MM.1S (cell line): ENCODE measurements around the gene APOA1.

Experiments
- EZH2 ChIP-seq: fragments of 300-600 bp; sonication (generic); optimal IDR thresholded peaks from 2 replicates; pipeline ENCODE3; 2017; ENCODE audit warnings: low read depth, mild to moderate bottlenecking, antibody characterized with exemption, low read length, mixed read lengths
- TF ChIP-seq, protein P1 (sequence below): fragments of 300-600 bp; sonication (generic); IDR thresholded peaks from 2 replicates; pipeline ENCODE4 v1.5.1; 2016; ENCODE audit warnings: antibody characterized with exemption, low read length, mixed read lengths

DNA sequence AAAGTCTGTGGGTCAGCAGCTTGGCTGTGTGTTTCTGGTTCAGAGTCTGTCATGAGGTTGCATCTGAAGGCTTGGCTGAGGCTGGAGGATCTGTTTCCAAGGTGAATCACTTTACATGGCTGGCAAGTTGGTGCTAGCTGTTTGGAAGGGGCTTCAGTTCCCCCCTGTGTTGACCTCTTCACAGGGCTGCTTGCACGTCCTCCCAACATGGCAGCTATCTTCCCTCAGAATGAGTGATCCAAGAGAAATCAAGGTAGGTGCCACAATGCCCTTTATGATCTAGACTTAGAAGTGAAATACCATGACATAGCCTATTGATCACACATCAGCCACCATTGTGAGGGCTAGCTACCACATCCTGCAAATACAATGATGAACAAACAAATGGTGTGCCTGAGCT is 24.3 kb downstream of the APOA1 start:
- TF ChIP-seq, protein P1, sequence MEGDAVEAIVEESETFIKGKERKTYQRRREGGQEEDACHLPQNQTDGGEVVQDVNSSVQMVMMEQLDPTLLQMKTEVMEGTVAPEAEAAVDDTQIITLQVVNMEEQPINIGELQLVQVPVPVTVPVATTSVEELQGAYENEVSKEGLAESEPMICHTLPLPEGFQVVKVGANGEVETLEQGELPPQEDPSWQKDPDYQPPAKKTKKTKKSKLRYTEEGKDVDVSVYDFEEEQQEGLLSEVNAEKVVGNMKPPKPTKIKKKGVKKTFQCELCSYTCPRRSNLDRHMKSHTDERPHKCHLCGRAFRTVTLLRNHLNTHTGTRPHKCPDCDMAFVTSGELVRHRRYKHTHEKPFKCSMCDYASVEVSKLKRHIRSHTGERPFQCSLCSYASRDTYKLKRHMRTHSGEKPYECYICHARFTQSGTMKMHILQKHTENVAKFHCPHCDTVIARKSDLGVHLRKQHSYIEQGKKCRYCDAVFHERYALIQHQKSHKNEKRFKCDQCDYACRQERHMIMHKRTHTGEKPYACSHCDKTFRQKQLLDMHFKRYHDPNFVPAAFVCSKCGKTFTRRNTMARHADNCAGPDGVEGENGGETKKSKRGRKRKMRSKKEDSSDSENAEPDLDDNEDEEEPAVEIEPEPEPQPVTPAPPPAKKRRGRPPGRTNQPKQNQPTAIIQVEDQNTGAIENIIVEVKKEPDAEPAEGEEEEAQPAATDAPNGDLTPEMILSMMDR = no peak
- no peak for TF ChIP-seq EZH2
